ENCODE results near the gene MYO5C.

MYO5C gene

DNA sequence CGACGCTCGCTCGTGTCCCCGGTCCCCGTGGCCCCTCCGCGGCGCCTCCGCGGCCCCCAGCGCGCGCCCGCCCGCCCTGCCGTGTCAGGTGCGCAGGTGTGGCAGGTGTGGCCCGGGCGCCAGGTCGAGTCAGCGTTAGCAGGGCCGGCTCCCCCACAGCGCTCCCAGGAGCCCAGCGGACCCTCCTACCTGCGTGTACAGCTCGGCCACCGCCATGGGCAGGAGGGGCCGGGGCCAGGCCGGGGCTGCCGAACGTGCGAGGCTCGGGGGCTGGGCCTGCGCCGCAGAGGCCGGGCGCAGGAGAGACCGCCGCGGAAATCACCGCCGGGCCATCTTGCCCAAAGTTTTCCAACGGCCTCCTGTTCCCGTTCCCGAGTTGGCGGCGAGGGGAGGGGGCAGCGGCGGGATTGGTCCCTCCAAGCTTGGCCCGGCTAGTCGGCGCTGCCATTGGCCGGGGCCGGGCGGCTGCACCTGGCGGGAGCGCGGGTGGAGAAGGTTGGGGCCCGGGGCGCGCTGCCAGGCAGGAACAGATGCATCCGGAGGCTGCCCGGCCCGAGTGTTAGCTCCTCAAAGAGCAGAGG, at the start of gene MYO5C:
MYO5C (minus strand) TSS at position 384 of the 581 bp plus-strand sequence; CDS start at position 216, 168 bp downstream.
- peak; percentile 88 to 95 for DNase-seq (ENCODE audit: low read depth in 1 of 2, low spot score in 1 of 2)
- in situ Hi-C loops (cut with HindIII; ENCODE audit: low pct_unique_long_range_greater_than_20kb, low sequenced_read_pairs), result no loop called here
- no peak for TF ChIP-seq JUND (IDR thresholded peaks at IDR 0.05; ENCODE audit: low read depth)

DNA sequence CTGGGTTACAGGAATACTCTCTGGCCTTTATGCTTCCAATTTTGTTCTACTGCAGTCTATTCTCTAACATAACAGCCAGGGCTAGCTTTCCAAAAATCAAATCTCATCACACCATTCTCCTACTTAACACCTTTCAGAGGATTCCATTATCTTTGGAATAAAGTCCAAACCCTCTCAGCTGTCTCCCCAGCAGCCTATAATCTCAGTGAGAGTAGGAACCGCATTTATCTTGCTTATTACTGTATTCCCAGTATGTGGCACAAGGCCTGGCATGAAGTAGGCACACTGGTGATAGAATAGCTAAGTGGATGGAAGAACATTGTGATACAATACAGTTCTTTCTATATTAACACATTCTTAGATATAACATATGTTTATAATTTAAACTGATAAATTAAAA, 49.0 kb upstream of the MYO5C start:
- in situ Hi-C loops (cut with HindIII; ENCODE audit: low pct_unique_long_range_greater_than_20kb, low sequenced_read_pairs), result no loop called here
- TF ChIP-seq JUND (IDR thresholded peaks at IDR 0.05; ENCODE audit: low read depth), result no peak
- no peak for DNase-seq (ENCODE audit: low read depth in 1 of 2, low spot score in 1 of 2)

- in situ Hi-C loops (cut with HindIII; ENCODE audit: low pct_unique_long_range_greater_than_20kb, low sequenced_read_pairs), result no loop called here
- TF ChIP-seq JUND (IDR thresholded peaks at IDR 0.05; ENCODE audit: low read depth), result no peak
- no peak for DNase-seq (ENCODE audit: low read depth in 1 of 2, low spot score in 1 of 2)
Measured at GRCh38 chr15:52343831-52344230, 48.2 kb upstream of the MYO5C start.

- no peak for DNase-seq (ENCODE audit: low read depth in 1 of 2, low spot score in 1 of 2)
- in situ Hi-C loops (cut with HindIII; ENCODE audit: low pct_unique_long_range_greater_than_20kb, low sequenced_read_pairs), result no loop called here
Measured at GRCh38 chr15:52340093-52340492, 44.5 kb upstream of the MYO5C start.

DNA sequence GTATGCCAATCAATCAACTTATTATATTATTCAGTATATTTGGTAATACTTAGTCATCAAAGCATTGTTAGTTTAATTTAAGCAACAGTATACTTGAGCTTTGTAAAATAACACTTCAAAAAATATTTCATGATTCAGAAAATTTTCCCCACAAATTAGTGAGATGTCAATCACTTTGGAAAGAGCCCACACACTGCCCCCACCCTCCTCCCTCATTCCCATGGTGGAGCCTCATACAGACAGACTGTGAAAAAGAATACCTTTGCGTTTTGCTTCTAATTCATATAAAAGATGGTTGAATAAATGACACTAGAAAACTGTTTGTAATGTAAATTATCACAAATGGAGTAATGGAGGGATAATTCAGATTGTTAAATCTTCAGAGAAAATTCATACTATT, 43.3 kb upstream of the MYO5C start:
- TF ChIP-seq JUND (IDR thresholded peaks at IDR 0.05; ENCODE audit: low read depth), result no peak
- in situ Hi-C loops (cut with HindIII; ENCODE audit: low pct_unique_long_range_greater_than_20kb, low sequenced_read_pairs), result no loop called here

More at GRCh38 chr15:52340093-52340492, 44.5 kb upstream of the MYO5C start:
- no peak for TF ChIP-seq JUND (IDR thresholded peaks at IDR 0.05; ENCODE audit: low read depth)

GRCh38 chr15:52338058-52338457, 42.5 kb upstream of the MYO5C start:
- in situ Hi-C loops (cut with HindIII; ENCODE audit: low pct_unique_long_range_greater_than_20kb, low sequenced_read_pairs), result no loop called here
- DNase-seq (ENCODE audit: low read depth in 1 of 2, low spot score in 1 of 2), result no peak
- TF ChIP-seq JUND (IDR thresholded peaks at IDR 0.05; ENCODE audit: low read depth), result no peak

More for the DNA sequence above, 43.3 kb upstream of the MYO5C start:
- no peak for DNase-seq (ENCODE audit: low read depth in 1 of 2, low spot score in 1 of 2)

- in situ Hi-C loops (cut with HindIII; ENCODE audit: low pct_unique_long_range_greater_than_20kb, low sequenced_read_pairs), result no loop called here
- peak in 1 of 2 experiments; percentile 15 for DNase-seq (ENCODE audit: low read depth in 1 of 2, low spot score in 1 of 2)
- TF ChIP-seq JUND (IDR thresholded peaks at IDR 0.05; ENCODE audit: low read depth), result no peak
Measured at GRCh38 chr15:52337198-52337853, 41.7 kb upstream of the MYO5C start.

DNA sequence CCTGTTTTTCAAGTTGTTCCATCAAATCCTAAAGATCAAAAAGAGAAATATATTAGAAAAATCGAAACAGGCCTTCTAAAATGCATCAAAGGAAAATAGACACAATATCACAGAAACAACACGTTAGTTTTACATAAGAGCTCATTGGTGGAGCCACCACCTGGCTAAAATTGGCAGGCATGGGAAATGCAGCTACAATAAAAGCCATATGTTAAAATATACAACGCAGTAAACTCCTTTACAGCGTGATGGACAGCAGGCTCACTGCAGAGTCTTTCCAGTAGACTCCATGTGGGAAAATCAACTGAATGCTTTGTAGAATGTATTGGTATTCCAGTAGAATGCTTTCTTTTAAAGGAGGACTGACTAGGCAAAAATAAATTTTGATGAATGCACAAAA, 40.9 kb upstream of the MYO5C start:
- DNase-seq (ENCODE audit: low read depth in 1 of 2, low spot score in 1 of 2), result peak in 1 of 2 experiments; percentile 50
- in situ Hi-C loops (cut with HindIII; ENCODE audit: low pct_unique_long_range_greater_than_20kb, low sequenced_read_pairs), result no loop called here

DNA sequence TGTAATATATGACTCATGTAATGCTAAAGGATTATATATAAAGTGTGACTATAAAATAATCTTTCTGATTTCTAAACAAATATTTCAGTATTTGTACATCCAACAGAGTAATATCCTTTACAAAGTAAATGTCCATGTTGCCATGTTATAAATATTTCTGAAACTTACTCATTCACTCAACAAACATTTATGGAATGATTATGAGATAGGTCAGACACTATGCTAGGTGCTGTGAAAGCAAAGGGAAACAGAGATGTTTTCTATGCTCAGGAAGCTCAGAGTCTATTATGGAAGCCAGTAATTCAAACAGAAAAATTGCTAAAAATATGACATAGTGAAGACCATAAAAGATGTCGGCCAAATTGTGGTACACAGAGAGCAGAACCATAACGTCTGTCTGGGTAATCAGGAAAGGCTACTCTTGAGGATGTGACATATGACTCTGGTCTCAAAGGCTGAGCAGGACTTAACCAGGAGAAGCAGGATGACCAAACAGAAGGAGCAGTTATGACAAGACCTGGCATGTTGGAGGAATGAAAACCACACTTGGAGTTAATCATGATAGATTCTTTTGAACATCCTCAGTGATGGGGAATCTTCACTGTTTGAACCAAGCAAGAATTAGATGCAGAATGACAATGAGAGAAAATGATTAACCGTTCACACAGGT, 39.0 kb upstream of the MYO5C start:
- peak; percentile 11 to 60 for DNase-seq (ENCODE audit: low read depth in 1 of 2, low spot score in 1 of 2)
- TF ChIP-seq JUND (IDR thresholded peaks at IDR 0.05; ENCODE audit: low read depth), result peak; percentile 90
- in situ Hi-C loops (cut with HindIII; ENCODE audit: low pct_unique_long_range_greater_than_20kb, low sequenced_read_pairs), result no loop called here

More for the DNA sequence above, 40.9 kb upstream of the MYO5C start:
- TF ChIP-seq JUND (IDR thresholded peaks at IDR 0.05; ENCODE audit: low read depth), result no peak

DNA sequence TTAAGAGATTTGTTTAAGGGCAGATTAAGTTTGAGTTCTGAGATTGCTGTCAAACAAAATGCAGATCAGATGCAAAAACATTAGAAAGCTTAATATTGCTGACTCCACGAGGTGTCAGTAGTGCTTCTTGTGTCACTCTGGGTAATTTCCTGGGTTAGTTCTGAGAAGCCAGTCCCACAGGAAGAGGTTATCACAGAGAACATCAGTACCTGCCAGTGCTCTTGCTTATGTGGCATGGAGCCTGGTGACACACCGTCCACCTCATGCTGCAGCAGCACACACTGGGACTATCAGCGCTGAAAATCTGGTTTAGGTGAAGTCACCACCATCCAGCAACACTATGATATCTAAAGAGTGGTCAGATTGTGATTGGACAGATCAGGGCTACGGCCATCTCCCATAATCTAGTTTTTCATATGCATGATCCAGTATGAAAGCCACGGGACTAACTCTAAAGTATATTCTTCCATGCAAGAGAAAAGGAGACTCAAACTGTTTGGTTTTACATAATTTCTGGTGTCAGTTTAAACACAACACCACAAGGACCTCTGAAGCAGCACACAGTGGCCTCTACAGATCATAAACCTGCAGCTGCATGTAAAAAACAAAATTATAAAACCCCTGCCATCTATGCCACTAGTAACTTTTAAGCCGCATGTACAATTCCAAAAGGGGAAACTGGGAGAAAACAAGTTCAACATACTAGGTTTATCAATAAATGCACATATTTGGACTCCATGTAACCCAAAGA, 36.1 kb upstream of the MYO5C start:
- peak; percentile 27 to 86 for DNase-seq (ENCODE audit: low read depth in 1 of 2, low spot score in 1 of 2)
- in situ Hi-C loops (cut with HindIII; ENCODE audit: low pct_unique_long_range_greater_than_20kb, low sequenced_read_pairs), result no loop called here

DNA sequence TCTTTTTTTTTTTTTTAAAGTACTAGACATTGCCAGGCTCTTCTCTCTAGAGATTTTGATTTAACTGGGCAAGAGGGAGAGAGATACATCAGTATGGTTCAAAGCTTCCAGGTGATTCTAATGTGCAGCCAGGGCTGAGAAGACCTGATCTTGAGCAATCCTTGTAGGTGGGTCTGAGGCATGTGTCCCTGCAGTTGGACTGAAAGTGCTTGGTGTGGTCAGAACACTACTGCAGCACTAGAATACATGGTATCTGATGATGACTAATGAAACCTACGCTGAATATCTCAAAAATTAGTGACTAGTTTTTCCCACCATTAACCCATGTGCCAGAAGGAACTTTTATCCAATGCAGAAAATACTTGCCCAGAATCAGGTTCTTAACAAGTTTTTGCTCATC, 34.4 kb upstream of the MYO5C start:
- DNase-seq (ENCODE audit: low read depth in 1 of 2, low spot score in 1 of 2), result no peak
- in situ Hi-C loops (cut with HindIII; ENCODE audit: low pct_unique_long_range_greater_than_20kb, low sequenced_read_pairs), result no loop called here

More for the DNA sequence above, 36.1 kb upstream of the MYO5C start:
- 0 out of 2 replicates have a peak, but pooled peaks have one; percentile 22 for TF ChIP-seq JUND (IDR thresholded peaks at IDR 0.05; ENCODE audit: low read depth)

GRCh38 chr15:52329150-52329549, 33.5 kb upstream of the MYO5C start:
- no peak for TF ChIP-seq JUND (IDR thresholded peaks at IDR 0.05; ENCODE audit: low read depth)
- in situ Hi-C loops (cut with HindIII; ENCODE audit: low pct_unique_long_range_greater_than_20kb, low sequenced_read_pairs), result no loop called here
- DNase-seq (ENCODE audit: low read depth in 1 of 2, low spot score in 1 of 2), result no peak

More for the DNA sequence above, 34.4 kb upstream of the MYO5C start:
- TF ChIP-seq JUND (IDR thresholded peaks at IDR 0.05; ENCODE audit: low read depth), result no peak
